Activated CD4-positive, alpha-beta T cell treated with anti-CD3 and anti-CD28 coated beads, Interleukin-2, amount 50 U/mL, for 24 hours (primary cell): ENCODE measurements around the gene KLHL29.

Source experiments
- DNase-seq, 2 donors: peaks; one replicate each; pipeline ENCODE4 v3.0.0-alpha.2; 2020; ENCODE audit warnings: low read depth in 1 of 2, low spot score in 1 of 2

Gene KLHL29

DNA sequence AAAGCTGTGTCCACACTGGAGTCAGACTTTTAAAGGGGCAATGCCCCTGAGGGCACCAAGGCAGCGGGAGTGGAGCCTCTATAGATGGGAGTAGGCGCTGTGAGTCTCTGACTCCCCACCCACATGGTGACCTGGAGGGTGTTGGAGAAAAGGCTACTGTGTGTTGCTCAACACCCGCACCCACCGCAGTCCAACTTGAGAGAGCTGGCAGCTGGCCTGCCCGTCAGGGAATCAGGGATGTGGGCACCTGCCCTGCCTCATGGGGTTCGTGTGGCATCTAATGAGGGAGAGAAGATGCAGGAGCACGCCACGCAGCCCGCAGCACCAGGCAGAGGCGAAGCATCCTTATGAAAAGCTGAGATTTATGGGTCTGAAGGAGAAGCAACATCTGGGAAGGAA is 84.2 kb downstream of the KLHL29 start:
- no peak for DNase-seq

DNA sequence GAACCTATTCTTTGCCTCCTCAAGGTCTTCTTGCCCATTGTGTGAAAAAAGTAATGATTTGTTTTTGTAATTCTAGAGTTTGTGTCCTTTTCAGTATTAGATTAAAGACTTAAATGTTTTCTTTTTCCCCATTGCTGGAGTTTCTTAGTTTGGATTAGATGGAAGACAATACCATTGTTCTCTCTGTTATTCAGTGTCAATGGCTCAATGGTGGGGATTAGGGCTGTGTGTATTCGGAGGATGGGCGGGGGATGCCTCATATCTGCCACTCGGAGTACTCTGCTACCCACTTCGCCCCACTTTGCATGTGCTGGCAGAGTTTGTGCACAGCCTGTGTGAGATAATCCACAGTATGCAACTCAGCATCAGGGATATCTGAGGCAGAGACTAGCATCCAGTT is 90.1 kb downstream of the KLHL29 start:
- DNase-seq = no peak

DNA sequence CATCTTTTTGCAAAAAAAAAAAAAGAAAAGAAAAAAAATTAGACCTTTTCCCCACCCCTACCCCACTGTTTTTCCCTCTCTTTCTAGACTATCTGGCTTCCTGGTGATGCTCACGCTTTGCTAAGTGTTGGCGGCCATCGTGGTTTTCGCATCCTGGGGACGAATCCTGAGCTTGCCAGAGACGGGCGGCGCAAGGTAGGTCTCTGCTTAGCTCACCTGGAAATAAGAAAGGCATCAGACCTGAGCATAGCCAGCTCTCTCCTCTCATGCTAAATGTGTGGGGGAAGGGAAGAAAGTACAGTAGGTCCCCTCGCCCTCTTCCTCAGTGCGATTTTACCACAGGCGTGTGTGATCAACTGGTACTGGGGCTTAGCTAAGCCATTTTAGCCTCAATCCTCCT is 90.5 kb downstream of the KLHL29 start:
- no peak for DNase-seq

DNA sequence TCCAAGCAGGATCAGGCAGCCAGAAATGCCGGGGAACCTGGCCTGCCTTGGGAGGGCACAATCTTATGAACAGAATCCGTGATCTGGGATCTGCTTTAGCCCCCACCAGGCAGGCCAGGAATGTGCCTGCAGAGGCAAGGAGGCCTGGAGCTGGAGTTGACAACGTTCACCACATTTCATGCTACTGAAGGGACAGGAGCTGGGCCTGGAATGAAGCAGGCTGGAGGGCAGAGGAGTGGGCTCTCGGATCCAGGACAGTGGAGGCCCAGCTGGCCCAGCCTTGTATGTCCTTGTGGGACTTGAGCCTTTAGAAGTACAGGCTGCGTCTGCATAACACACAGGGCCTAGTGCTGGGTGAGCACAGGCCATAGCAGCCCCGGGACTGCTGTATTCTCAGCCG is 91.8 kb downstream of the KLHL29 start:
- DNase-seq = no peak

DNA sequence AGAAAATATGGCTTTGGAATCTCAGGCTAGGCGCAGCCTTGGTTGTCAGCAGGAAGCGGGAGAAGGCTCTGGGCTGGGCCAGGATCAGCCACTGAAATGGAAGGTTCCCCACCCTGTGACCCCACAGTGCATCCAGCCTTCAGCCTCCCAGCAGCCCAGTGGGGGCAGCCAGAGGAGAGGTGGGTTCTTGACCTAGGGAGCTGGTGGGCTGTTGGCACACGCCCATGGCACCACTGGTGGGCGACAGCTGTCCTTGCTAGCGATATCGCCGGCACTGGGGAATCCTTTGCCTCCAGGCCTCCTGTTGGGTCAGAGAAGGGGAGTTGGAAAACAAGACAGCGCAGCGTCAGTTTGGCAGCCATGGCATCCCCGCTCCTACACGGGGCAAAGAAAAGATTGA is 92.4 kb downstream of the KLHL29 start:
- DNase-seq = no peak

DNA sequence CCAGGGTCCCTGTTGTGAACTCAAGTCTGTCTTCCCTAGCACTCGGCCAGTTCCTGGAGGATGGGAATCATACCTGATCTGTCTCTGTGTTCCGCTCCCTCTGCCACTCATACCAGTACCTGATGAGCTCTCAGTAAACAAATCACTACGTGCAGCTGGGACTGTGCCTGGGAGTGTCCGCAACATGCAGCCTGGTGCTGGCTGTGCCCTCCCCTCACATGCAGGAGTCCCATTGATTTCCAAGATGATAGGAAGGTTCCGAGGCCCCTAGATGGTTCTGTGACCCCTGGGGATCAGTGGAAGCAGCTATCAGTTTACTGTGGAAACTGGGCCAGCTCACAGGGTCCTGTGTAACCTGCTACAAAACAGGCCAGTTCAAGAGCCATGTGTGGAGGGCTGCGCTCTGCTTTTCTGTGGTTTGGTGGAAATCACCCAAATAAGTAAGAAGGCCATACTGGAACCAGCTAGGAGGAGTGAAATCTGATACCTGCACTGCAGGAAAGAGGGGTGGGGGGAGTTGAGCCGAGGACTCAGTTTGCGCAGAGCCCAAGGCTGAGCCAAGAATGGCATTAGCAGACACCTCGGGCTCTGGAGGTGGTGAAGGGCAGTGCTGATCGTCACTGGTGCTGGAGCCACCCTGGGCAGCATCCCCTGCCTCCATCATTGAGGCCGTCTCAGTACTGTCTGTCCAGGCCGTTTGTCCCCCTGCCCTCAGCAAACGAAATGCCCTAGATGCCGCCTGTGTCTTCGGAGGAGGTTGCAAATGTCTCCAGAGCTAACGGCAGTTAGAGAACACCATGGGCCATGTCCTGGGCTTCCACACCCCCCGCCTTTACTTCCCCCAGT is 93.3 kb downstream of the KLHL29 start:
- no peak for DNase-seq

DNA sequence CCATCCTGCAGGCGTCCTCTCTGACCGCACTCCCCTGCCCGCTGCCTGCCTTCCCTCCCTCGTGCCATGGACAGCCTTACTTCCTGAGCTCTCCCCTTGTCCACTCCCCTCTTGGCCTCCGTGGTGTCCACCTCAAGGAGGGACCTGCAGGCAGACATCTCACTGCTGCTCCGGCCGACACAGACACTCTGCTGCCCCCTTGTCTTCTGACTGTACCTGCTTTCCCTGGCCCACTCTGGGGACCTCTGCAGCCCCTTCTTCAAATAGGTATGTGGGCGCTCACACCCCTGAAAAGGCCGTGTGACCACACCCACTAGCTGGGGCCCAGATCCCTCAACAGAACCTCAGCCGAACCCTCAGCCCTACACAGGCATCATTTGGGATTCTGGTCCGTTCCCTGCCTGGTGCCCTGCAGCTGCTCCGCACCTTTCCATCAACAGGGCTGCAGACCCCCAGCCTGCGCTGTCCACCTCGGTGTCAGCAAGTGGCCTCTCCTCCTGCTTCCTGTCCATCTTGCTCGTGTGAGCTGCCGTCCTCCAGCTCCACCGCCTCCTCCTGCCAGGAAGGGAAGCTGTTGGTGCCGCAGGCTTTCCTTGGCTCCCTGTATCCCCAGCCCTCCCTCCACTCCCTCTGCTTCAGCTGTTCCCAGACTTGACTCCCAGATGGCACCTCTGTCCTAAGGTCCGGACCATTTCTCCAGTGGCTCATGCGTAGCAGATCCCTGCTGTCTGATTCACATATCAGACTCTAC is 94.1 kb downstream of the KLHL29 start:
- DNase-seq = no peak

DNA sequence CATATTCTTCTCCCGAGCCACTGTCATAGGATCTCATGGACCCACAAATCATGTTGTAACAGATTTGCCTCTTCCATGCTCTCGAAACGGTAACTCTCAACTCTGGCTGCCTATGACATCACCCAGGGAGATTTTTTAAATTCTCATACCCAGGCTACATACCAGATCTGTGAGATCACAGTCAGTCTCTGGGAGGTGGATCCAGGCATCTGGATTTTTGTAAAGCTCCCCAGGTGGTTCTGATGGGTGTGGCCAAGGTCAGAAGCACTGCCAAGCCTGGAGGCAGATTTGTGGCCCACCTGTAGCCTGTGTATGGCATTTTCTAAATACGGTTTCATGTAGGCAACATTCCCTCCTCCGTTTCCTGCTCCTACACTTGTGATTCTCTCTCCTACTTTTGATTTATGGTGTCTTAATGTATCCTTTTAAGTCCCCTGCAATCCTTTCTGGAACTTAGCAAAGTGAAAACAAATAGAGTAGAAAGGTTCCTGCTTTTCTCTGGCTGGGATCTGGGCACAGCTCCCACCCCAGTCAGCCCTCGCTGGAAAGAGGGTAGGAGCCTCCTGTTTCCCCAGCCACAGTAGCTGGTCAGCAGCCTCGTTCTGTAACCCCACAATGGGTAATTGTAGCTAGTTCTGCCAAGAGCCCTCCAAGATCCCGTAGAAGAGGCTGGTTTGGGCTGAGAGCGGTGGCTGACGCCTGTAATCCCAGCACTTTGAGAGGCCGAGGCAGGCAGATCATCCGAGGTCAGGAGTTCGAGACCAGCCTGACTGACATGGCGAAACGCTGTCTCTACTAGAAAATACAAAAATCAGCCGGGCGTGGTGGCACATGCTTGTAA is 96.2 kb downstream of the KLHL29 start:
- no peak for DNase-seq

DNA sequence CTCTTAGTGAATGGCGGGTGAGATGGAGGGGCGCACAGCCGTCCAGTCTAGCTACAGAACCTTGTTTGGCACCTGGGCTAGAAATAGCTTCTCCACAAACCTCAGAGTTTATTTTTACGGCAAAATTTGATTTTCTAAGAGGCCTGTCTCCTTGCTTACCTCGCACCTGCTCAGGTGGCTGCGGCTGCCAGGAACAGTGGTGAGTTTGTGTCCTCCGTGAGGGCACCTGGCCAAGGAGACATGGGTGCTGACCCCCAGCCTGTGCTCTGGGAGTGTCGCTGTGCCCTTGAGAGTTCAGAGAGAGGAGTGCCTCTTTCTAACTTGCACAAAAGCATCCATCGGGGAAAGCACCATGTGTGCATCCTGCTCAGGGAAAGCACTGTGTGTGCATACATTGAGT is 97.2 kb downstream of the KLHL29 start:
- DNase-seq = no peak

DNA sequence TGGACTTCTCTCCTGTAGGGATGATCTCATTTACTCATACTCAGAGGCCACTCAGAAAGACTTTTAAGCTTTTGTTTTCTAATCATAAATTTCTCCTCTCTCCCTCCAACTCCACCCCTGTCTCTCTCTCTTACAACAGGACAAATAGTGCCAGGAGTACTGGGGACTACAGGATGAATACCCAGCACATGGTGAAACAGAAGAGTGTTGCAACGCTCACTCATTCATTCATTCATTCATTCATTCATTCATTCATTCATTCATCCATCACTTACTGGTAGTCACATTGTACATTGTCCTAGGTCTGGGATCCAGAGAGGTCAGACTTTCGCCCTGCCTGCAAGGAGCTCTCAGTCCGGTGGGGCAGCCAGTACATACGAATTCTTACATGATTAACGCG is 97.6 kb downstream of the KLHL29 start:
- DNase-seq = no peak

DNA sequence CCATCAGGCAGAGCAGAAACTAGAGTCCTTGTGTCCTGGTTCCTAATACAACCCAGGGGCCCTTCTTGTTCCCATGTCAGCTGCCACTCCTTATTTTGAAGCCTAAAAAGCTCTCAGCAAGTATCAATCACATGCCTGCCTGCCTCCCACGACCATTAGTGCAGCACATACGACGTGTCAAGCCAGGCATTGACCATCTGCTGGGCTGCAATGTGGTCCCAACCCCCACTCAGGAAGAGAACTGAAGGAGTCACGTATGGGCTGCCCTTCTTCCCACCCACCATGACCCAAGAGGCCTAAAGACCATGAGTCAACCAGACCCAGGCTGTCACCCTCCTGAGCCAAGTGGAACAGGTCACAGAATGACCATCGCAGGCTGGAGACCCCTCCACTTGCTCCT is 98.8 kb downstream of the KLHL29 start:
- no peak for DNase-seq

DNA sequence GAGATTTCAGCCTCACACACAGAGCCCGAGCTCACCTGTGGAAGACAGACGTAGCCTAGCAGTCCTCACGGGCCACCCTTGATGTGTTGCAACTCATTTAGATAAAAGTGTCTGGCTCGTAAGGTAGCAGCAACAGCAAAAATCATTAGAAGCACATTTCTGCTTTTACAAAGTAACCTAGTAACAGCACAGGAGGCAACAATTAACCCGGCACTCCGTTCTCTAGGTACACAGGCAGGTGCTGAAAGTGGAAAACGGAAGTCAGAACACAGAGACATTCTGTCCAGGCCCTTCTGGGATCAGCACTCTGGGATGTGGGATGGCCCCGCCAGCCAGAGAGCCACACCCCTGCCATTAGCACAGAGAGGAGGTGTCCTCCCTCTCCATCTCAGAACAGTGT is 99.3 kb downstream of the KLHL29 start:
- no peak for DNase-seq

DNA sequence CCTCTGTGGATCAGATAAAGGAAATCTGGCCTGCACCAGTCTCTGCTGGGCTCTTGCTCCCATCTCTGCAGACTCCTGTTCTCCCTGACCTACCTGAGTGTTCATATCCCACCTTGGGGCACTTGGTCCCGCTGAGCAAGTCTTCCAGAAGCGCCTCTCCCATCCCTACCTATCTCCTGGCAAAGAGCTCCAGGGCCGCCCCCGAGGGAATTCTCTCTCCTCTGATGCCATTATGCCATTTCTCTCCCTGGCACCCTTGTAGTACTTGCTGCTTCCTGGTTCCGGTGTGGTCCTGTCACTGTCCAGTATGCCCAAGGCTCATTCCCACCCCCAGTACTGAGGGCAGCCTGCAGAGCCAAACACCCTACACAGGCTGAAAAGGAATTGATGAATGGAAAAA is 99.8 kb downstream of the KLHL29 start:
- DNase-seq = no peak

DNA sequence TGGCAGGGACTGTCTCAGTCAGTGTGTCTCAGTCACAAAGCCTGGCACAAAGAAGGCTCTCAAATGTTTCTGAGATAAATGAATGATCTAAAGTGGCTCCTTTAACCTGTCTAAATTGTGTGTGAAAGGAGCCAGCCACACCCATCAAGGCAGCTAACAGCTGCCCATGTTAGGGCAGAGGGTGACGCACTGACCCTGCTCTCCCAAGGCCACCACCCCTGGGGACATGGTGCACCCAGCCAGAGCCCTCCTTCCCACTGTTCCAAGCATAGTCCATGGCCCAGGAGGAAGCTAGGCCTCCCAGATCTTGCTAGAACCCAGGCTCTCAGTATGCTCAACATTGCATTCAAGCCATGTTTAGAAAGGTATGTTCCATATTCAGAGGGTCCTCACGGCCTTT is 100.3 kb downstream of the KLHL29 start:
- no peak for DNase-seq

DNA sequence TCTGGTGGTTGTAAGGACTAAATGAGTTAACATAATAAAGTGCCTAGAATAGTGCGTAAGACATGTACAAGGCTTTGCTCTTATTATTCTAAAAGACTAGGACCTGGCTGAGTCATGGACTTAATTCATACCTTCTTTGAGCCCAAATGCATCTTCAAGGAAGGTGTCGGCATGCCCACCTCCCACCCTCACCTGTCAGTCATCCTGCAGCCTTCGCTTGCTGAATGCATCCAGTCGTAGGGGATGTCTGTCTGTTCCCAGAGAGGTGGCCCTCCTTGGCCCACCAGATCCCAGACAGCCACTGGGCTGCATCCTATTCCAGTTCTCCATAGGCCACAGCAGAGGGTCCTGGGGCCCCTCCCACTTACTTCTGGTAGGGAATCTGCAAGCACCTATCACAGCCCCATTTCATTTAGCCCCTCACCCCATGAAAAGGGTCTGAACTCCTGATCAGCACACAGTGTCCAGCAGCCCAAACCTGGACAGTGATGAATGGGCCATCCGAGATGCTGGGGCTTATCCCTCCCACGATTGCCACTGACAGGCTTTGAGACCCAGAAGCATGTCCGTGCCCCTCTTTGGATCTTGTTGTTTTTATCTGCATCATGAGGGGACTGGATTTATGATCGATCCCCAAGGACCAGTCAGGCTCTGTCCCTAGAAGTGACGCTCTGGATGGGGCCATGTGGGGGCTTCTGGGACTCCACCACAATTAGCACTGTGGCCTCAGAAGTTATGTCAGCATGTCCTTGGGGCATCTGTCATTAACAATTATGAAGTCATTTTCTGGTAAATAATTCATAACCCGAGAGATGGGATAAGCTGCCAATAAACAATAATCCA is 101.1 kb downstream of the KLHL29 start:
- DNase-seq = no peak

DNA sequence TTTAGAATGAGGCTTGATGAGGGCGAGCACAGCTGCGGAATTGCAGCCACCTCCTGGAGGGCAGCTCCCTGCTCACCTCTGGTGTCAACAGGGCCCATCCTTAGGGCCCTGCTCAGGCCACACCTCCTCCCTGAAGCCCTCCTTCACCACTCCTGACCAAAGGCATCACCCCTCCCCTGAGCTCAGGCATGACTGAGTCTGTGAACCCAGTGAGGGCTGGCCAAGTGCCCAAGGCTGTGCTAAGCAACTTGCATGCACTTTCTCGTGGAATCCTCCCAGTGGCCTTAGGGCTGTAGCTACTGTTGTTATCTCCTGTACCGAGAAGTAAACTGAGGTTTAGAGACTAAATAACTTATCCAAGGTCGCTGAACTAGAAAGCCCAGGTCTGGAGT is 101.7 kb downstream of the KLHL29 start:
- no peak for DNase-seq

DNA sequence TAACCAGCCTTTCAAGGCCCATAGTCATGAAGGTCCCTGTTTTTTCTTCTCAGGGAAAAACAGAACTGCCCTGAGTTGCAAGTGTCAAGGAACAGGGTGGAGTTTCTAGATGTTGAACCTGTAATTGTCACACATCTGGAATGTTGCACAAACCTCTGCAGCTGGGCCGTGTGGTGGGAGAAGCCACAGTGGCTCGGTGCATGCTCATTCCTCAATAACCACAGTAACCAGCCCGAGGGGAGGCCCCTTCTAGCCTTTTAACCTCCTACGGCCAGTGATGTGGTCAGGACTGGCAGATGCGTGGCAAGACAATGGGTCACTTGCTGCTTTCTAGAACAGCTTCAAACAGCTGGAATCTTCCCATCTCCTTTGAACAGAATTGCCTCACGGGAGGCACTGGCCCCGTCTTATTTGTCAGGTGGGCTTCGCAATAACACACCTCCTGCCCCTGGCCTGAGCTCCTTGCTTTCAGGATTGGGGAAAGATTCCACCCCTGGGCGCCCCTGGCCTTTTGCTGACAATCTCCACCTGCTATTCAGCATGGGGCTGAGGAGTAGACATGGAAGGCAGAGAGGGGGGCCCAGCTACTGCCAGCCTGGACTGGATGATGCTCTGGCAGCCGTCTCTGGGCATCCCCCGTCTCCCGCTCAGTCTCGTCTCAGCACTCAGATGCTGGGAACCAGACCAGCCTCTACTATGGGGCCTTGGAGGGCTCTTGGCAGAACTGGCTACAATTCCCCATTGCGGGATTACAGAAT is 102.9 kb downstream of the KLHL29 start:
- no peak for DNase-seq

DNA sequence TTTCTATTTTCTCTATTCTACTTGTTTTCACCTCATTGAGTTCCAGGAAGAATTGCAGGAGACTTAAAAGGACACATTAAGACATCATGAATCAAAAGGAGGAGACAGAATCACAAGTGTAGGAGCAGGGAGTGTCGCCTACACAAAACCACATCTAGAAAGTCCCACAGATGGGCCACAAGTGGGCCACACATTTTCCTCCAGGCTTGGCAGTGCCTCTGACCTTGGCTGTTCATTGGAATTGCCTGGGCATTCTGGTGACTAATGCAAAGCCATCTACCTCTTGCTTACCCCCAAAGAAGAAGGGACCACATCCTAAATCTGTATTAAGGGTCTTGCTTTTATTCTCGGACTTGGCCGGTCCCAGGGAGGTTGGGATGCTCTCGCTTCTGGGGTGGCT is 103.6 kb downstream of the KLHL29 start:
- no peak for DNase-seq

DNA sequence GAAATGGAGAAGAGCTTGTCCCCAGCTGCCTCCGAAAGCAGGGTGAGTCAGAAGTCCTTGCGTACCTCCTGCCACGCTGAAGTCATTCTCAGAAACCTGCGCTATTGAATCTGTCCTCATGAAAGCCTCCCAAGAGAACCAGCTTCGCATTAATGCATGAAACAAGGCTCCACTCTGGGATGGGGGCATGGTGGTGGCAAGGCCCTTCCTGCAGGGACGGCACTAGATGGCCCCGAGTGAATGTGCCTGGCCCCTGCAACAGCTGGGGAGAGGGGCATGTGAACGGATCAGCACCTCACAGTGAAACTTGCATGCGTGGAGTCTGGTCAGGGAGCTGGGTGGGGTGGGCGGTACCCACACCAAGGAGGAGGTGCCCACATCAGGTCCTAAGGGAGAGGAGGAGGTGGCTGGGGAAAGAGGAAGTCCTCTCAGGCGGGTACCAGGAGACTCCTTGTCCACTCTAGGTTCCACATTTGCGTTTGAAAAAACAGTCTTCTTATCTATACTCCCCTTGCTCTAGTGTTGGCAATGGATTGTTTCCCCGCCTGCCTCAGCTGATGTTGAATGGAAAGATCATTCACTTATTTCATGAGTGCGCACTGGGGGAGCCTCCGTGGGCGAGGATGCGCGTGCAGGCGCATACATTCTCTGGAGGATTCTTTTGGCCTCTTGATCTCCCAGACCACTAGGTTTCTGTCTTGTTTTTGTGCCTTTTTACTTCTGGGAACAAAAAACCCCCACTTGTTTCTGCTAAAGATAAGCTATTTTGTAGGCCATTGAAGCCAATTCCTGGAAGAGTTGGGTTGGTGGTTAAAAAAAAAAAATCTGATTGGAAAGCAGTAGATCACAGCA is 104.7 kb downstream of the KLHL29 start:
- no peak for DNase-seq
